Fibroblast of lung (primary cell): ENCODE results near the gene SLC39A2. TPM values are rescaled to one million over a fixed set of nuclear protein-coding genes. Genes with fewer than 3 reads are reported as not detected.

Experiments
- DNase-seq, 2 donors: peaks; one replicate each; pipeline versions ENCODE4 v3.0.0 to v3.0.0-alpha.2; 2010; ENCODE audit warnings: low read depth in 2 of 2
- H2AFZ ChIP-seq: 2 replicates; pipeline ENCODE4 v1.5.1; 2012; ENCODE audit warnings: low read length, control low read depth, inconsistent platforms
- H3K27ac ChIP-seq: 2 replicates; pipeline ENCODE4 v1.5.1; 2011; ENCODE audit warnings: low read length, control low read depth; ENCODE audit not compliant: insufficient read depth
- H3K27me3 ChIP-seq: 2 replicates; pipeline ENCODE4 v1.5.1; 2011; ENCODE audit warnings: mild to moderate bottlenecking, low read length; ENCODE audit not compliant: control insufficient read depth, insufficient read depth
- H3K36me3 ChIP-seq: 2 replicates; pipeline ENCODE4 v1.5.1; 2011; ENCODE audit warnings: low read length; ENCODE audit not compliant: control insufficient read depth, insufficient read depth
- H3K4me1 ChIP-seq: 2 replicates; pipeline ENCODE4 v1.5.1; 2011; ENCODE audit warnings: low read length; ENCODE audit not compliant: control insufficient read depth, insufficient read depth; ENCODE audit errors: extremely low read depth
- H3K4me2 ChIP-seq: 2 replicates; pipeline ENCODE4 v1.5.1; 2011; ENCODE audit warnings: low read length, control low read depth; ENCODE audit not compliant: insufficient read depth; ENCODE audit errors: extremely low read depth
- H3K4me3 ChIP-seq, 4 experiments: fragments of 200-600 bp in 1 of 4; sonication (generic) in 1 of 4; replicated peaks in 1 of 4; 2 replicates each; pipeline ENCODE4 v1.5.1; 2011 to 2016; ENCODE audit warnings: low read length in 4 of 4, low read depth in 3 of 4, mild to moderate bottlenecking in 3 of 4, control low read depth in 2 of 4, inconsistent platforms in 1 of 4, mixed read lengths in 1 of 4; ENCODE audit not compliant: insufficient read depth in 1 of 4; ENCODE audit errors: control extremely low read depth in 1 of 4
- H3K79me2 ChIP-seq: 2 replicates; pipeline ENCODE4 v1.5.1; 2012; ENCODE audit warnings: mild to moderate bottlenecking, low read length, inconsistent platforms; ENCODE audit not compliant: control insufficient read depth, insufficient read depth
- H3K9ac ChIP-seq: 2 replicates; pipeline ENCODE4 v1.5.1; 2011; ENCODE audit warnings: mild to moderate bottlenecking, low read length, control low read depth; ENCODE audit not compliant: insufficient read depth
- H3K9me3 ChIP-seq: 2 replicates; pipeline ENCODE4 v1.5.1; 2012; ENCODE audit warnings: low read depth, low read length; ENCODE audit not compliant: control insufficient read depth, insufficient read depth
- H4K20me1 ChIP-seq: 2 replicates; pipeline ENCODE4 v1.5.1; 2011; ENCODE audit warnings: low read length; ENCODE audit not compliant: control insufficient read depth, insufficient read depth; ENCODE audit errors: extremely low read depth
- CTCF ChIP-seq, 2 donors: IDR thresholded peaks in 1 of 2; conservative IDR thresholded peaks in 1 of 2; 1 replicate in 1 of 2; 2 replicates in 1 of 2; pipeline ENCODE4 v1.5.1; 2011 to 2012; ENCODE audit warnings: low read length in 2 of 2, control low read depth in 1 of 2, inconsistent platforms in 1 of 2, low read depth in 1 of 2, mild to moderate bottlenecking in 1 of 2
- EZH2 ChIP-seq: IDR thresholded peaks from 2 replicates; pipeline ENCODE4 v1.5.1; 2012; ENCODE audit warnings: low read length, control low read depth, mild to moderate bottlenecking; ENCODE audit errors: missing control alignments
- polyA plus RNA-seq, 2 donors: library from polyadenylated mRNA; depleted of rRNA in 1 of 2; stranded (reverse) in 1 of 2; unstranded in 1 of 2; fragments of >200 nt; gene quantifications; 2 replicates each; pipeline ENCODE4 v1.2.1, GENCODE V29; 2011 to 2012; ENCODE audit warnings: missing spikeins in 1 of 2
- total RNA-seq: library from RNA; depleted of rRNA; stranded (reverse); fragments of >200 nt; gene quantifications from 2 replicates; pipeline ENCODE4 v1.2.1, GENCODE V29; 2014

SLC39A2 gene
- total and polyA plus RNA-seq, 2 donors (not counting 1 experiment from before 2014, with no cell fraction given): 0.17 TPM; not detected in 1

- Histone ChIP-seq H3K36me3 (no peaks in the 10 kb centered on the region), H3K4me2 (no peak overlapping the region), H3K9me3 (no peaks in the 10 kb centered on the region), H4K20me1 (no peaks in the 10 kb centered on the region), H3K4me3 (no peak overlapping the region), H2AFZ (no peak overlapping the region), H3K9ac (no peak overlapping the region), H3K4me1 (no peaks in the 10 kb centered on the region), H3K27me3 (peaks cover 3% of the 10 kb centered on the region), H3K79me2 (no peaks in the 10 kb centered on the region), H3K27ac (no peak overlapping the region)
- DNase-seq: peak; percentile 10 to 76
- TF ChIP-seq CTCF (conservative IDR thresholded peaks at IDR 0.05 in 1 of 2, IDR thresholded peaks at IDR 0.05 in 1 of 2; ENCODE audit: low read depth in 1 of 2, low read length in 2 of 2) (no peak), EZH2 (no peak)
Observed at GRCh38 chr14:21049271-21049673, 50.2 kb downstream of the SLC39A2 start.

DNA sequence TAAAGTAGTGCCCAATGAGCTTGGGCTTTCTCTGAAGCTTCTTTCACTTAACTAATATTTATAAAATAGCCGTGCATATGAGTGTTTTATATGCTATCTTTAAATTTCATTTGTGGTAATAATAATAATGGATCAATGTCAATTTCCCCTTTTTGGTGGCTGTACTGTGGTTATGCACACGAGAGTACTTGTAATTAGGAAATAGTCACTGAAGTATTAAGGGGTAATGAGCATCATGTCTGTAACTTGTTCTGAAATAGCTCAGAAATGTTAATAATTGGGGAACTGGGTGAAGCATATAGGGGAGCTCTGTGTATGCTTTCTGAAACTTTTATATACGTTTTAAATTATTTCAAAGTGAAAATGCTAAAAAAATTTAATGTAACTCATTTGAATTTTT is 51.5 kb downstream of the SLC39A2 start:
- H3K9me3 ChIP-seq: no peaks in the 10 kb centered on the region
- H2AFZ ChIP-seq: no peak overlapping the region
- H3K27ac ChIP-seq: no peak overlapping the region
- no peak overlapping the region for H3K9ac ChIP-seq
- DNase-seq: no peak
- no peaks in the 10 kb centered on the region for H3K4me1 ChIP-seq
- no peaks in the 10 kb centered on the region for H3K36me3 ChIP-seq
- H3K27me3 ChIP-seq: peaks cover under 1% of the 10 kb centered on the region
- H3K4me3 ChIP-seq: no peak overlapping the region
- no peaks in the 10 kb centered on the region for H4K20me1 ChIP-seq
- no peaks in the 10 kb centered on the region for H3K79me2 ChIP-seq
- TF ChIP-seq EZH2 (no peak), CTCF (conservative IDR thresholded peaks at IDR 0.05 in 1 of 2, IDR thresholded peaks at IDR 0.05 in 1 of 2; ENCODE audit: low read depth in 1 of 2, low read length in 2 of 2) (no peak)
- H3K4me2 ChIP-seq: no peak overlapping the region

Other genes starting within 250 kb of the SLC39A2 start
- not detected in 2 replicates for gene EDDM3B, start 230.9 kb upstream of the SLC39A2 start, total RNA-seq
- not detected in 2 replicates for gene EDDM3B, start 230.9 kb upstream of the SLC39A2 start, polyA plus RNA-seq
- gene RNASE6, start 218.0 kb upstream of the SLC39A2 start, total RNA-seq: not detected in 2 replicates
- gene RNASE6, start 218.0 kb upstream of the SLC39A2 start, polyA plus RNA-seq: not detected in 2 replicates
- not detected in 2 replicates for gene RNASE1, start 196.4 kb upstream of the SLC39A2 start, total RNA-seq
- gene RNASE1, start 196.4 kb upstream of the SLC39A2 start, polyA plus RNA-seq: not detected in 2 replicates
- gene RNASE3, start 107.9 kb upstream of the SLC39A2 start, total RNA-seq: not detected in 2 replicates
- gene RNASE3, start 107.9 kb upstream of the SLC39A2 start, polyA plus RNA-seq: not detected in 2 replicates
- gene RNASE2, start 43.8 kb upstream of the SLC39A2 start, total RNA-seq: not detected in 2 replicates
- gene RNASE2, start 43.8 kb upstream of the SLC39A2 start, polyA plus RNA-seq: not detected in 2 replicates
- 28.4 and 31.6 TPM in 2 replicates for gene METTL17, start 9.3 kb upstream of the SLC39A2 start, total RNA-seq
- 47.7 and 48.5 TPM in 2 replicates for gene METTL17, start 9.3 kb upstream of the SLC39A2 start, polyA plus RNA-seq
- 0.50 and 1.8 TPM in 2 replicates for gene NDRG2, start 25.8 kb downstream of the SLC39A2 start, total RNA-seq
- 0.32 and 0.34 TPM in 2 replicates for gene NDRG2, start 25.8 kb downstream of the SLC39A2 start, polyA plus RNA-seq
- gene TPPP2, start 30.9 kb downstream of the SLC39A2 start, total RNA-seq: not detected in 2 replicates
- gene TPPP2, start 30.9 kb downstream of the SLC39A2 start, polyA plus RNA-seq: not detected in 2 replicates
- gene RNASE13, start 35.5 kb downstream of the SLC39A2 start, total RNA-seq: not detected in 2 replicates
- not detected in 2 replicates for gene RNASE13, start 35.5 kb downstream of the SLC39A2 start, polyA plus RNA-seq
- gene RNASE7, start 43.1 kb downstream of the SLC39A2 start, total RNA-seq: not detected in 2 replicates
- gene RNASE7, start 43.1 kb downstream of the SLC39A2 start, polyA plus RNA-seq: not detected in 2 replicates
- gene RNASE8, start 58.5 kb downstream of the SLC39A2 start, total RNA-seq: not detected in 2 replicates
- gene RNASE8, start 58.5 kb downstream of the SLC39A2 start, polyA plus RNA-seq: not detected in 2 replicates
- gene ARHGEF40, start 71.0 kb downstream of the SLC39A2 start, total RNA-seq: 23.6 and 24.7 TPM in 2 replicates
- 18.2 and 34.6 TPM in 2 replicates for gene ARHGEF40, start 71.0 kb downstream of the SLC39A2 start, polyA plus RNA-seq
- 3.9 and 4.6 TPM in 2 replicates for gene ZNF219, start 99.4 kb downstream of the SLC39A2 start, total RNA-seq
- gene ZNF219, start 99.4 kb downstream of the SLC39A2 start, polyA plus RNA-seq: 2.2 and 2.4 TPM in 2 replicates
- gene TMEM253, start 101.8 kb downstream of the SLC39A2 start, total RNA-seq: not detected in 2 replicates
- gene TMEM253, start 101.8 kb downstream of the SLC39A2 start, polyA plus RNA-seq: 0.05 and 0.11 TPM in 2 replicates
- not detected in 2 replicates for gene OR5AU1, start 156.8 kb downstream of the SLC39A2 start, total RNA-seq
- not detected in 2 replicates for gene OR5AU1, start 156.8 kb downstream of the SLC39A2 start, polyA plus RNA-seq